Inferior parietal cortex (tissue), 1 donor: ENCODE data around the gene ARHGEF3.
A peak's percentile ranks its signal among the peaks of the same experiment; 100 is the strongest.
"Not testable (repeated sequence)": the region's sequence is repeated elsewhere in the genome, so short reads cannot be mapped to it uniquely, and the experiment has no call there.

Experiments
- DNase-seq: peaks from one replicate; pipeline ENCODE4 v3.0.0-alpha.2; 2016; ENCODE audit errors: extremely low spot score

ARHGEF3 gene

GRCh38 chr3:56737006-56737405 is 64.7 kb downstream of the ARHGEF3 start:
- DNase-seq = no peak

DNA sequence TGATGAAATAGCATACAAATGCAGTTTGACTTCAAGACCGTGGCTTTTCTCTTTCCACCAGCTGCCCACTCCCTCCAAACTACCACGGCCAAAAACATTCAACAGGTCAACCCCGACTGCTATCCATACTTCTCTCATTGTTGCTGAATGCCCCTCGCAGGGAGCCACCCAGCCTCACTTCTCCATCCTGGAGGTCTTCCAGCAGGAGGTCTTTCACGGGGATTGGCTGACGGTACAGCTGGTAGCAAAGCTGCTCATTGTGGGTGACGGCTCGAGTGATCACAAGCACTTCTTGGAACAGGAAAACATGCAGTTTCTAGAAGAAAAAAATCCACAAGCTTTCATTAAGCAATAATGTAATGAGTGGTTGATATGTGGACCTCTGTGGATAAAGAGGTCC is 69.6 kb downstream of the ARHGEF3 start:
- no peak for DNase-seq

GRCh38 chr3:56725175-56725574 is 76.6 kb downstream of the ARHGEF3 start:
- DNase-seq = no peak

DNA sequence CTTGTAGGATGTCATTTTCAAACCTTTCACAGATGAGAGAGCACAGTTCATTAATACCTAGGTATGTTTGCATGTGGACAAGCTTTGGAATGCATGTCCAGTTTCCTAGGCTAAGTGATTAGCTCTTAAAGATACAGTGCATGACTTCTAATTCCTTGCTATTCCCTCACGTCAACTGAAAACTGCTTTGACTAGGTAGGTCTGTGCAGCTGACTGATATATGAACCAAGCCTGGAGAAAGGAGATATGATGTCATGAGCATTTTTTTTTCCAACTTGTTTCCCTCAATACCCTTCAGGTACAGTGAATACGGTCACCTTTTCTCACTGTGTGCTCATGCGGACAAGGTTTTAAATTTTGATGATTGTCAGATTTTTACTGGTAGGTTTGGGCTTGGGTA is 77.1 kb downstream of the ARHGEF3 start:
- no peak for DNase-seq

- DNase-seq = no peak
Observed at GRCh38 chr3:56720849-56721248, 80.9 kb downstream of the ARHGEF3 start.

DNA sequence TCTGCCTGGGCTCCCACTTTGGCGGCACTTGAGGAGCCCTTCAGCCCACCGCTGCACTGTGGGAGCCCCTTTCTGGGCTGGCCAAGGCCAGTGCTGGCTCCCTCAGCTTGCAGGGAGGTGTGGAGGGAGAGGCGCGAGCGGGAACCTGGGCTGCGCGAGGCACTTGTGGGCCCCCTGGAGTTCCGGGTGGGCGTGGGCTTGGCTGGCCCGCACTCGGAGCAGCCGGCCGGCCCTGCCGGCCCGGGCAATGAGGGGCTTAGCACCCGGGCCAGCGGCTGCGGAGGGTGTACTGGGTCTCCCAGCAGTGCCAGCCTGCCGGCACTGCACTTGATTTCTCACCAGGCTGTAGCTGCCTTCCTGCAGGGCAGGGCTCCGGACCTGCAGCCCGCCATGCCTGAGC is 82.9 kb downstream of the ARHGEF3 start:
- not testable (repeated sequence) for DNase-seq

- DNase-seq = no peak
Observed at GRCh38 chr3:56711344-56711743, 90.4 kb downstream of the ARHGEF3 start.

DNA sequence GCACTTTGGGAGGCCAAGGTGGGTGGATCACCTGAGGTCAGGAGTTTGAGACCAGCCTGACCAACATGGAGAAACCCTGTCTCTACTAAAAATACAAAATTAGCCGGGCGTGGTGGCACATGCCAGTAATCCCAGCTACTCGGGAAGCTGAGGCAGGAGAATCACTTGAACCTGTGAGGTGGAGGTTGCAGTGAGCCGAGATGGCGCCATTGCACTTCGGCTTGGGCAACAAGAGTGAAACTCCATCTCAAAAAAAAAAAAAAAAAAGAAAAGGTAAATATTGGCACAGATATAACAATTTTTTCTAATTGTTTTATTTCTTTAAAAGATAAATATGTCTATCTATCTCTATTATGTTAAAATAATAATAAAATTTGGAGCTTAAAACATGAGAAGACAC is 94.3 kb downstream of the ARHGEF3 start:
- DNase-seq = not testable (repeated sequence)

DNA sequence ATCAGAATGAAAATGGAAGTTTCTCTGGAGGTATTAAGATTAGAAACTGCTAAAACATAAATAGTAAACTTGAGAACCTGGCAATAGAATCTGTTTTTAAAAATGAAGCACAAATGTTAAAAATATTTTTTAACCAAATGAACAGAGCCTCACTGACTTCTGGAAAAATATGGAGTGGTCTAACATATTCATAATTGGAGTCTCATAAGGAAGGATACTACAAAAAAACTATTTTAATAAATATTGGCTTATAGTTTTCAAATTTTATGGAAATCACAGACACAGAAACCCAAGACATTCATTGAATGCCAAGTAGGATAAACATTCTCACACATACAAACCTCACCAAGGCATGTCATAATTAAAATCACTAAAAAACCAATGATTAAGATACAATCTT is 95.1 kb downstream of the ARHGEF3 start:
- no peak for DNase-seq

GRCh38 chr3:56704706-56705105 is 97.0 kb downstream of the ARHGEF3 start:
- DNase-seq = no peak

DNA sequence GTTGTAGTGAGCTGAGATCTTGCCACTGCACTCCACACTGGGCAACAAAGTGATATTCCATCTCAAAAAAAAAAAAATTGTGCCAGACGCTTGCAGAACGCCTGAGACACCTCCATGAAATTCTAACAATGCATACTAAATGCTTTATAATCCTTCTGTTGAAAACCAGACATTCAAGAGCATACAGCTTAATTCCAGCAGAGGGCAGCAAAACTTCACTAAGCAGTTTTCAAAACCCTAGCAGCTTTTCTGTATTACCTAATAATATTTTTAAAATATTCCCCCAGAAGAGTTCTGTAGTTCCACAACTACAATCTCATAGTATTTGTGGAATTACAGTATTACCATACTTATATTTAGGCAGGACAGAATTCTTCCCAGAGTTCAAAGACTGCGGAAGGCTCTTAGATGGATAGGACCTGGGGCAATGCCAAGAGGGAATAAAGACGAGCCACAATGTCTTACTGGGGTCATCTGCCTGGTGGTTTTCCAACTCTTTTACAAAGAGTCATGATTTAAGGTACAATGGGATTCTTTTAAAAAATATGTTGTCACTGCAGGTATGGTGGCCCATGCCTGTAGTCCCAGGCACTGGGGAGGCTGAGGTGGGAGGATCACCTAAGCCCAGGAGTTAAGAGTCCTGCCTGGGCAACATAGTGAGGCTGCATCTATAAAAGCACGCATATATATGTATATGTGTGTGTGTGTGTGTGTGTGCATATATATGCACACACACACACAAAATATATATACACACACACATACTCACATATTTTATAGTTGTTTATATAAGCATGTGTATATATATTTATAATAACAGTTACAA is 99.0 kb downstream of the ARHGEF3 start:
- peak; percentile 91 for DNase-seq

GRCh38 chr3:56700151-56700550 is 101.6 kb downstream of the ARHGEF3 start:
- no peak for DNase-seq

GRCh38 chr3:56694867-56695683 is 106.7 kb downstream of the ARHGEF3 start:
- DNase-seq = peak; percentile 47

DNA sequence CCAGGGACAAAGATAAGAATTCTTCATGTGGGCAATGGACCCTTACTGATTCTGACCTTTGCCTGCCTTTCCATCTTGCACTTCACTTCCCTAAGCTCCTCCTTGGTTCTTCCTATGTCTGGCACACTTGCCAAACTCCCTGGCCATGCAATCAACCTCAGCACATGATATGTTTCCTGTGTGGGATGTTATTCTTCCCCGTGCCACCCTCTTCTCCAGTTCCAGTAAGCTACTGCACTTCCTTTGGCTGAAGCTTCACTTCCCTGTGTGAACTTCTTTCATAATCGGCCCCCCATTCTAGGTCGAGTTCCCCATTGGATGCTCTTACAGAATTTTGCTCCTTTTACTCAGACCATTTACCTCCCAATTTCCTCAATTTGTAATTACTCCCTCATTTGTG is 108.0 kb downstream of the ARHGEF3 start:
- no peak for DNase-seq

DNA sequence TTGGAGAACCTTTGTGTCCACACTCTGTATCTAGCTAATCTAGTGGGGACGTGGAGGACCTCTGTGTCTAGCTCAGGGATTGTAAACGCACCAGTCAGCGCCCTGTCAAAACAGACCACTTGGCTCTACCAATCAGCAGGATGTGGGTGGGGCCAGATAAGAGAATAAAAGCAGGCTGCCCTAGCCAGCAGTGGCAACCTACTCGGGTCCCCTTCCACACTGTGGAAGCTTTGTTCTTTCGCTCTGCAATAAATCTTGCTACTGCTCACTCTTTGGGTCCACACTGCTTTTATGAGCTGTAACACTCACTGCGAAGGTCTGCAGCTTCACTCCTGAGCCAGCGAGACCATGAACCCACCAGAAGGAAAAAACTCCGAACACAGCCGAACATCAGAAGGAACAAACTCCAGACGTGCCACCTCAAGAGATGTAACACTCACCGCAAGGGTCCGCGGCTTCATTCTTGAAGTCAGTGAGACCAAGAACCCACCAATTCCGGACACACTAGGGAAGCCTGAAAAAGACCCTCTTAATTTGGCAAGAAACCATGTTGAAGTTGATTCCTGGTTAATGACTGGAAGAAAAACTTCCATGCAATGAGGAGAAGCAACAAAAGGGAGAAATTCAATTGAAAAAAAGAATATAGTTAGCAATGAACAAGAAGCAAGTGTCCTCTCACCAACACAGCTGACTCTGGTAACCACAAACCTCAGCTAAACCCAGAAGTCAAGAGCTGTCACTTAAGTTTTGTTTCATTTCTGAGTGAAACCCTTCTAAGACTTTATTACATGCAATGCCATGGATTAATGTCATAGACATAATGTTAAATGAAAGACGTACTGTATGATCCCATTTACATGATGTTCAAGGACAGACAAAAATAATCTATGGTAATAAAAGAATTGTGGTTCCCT is 109.0 kb downstream of the ARHGEF3 start:
- not testable (repeated sequence) for DNase-seq

- not testable (repeated sequence) for DNase-seq
Observed at GRCh38 chr3:56692001-56692365, 109.8 kb downstream of the ARHGEF3 start.

GRCh38 chr3:56691165-56692000 is 110.4 kb downstream of the ARHGEF3 start:
- no peak for DNase-seq

DNA sequence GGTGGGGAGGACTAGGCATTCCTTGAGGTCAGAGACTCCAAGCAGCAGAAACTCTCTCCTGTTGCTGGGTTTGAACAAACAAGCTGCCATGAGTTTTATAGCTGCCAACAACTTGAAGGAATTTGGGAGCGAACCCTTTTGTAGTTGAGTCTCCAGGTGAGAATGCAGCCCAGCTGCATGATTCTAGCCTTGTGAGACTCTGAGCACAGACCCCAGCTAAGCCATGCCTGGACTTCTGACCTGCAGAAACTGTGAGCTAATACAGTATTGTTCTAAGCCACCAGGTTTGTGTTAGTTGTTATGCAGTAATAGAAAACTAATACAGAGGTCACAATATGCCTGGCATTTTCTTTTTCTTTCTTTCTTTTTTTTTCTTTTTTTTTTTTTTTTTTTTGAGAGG is 112.4 kb downstream of the ARHGEF3 start:
- DNase-seq = no peak

DNA sequence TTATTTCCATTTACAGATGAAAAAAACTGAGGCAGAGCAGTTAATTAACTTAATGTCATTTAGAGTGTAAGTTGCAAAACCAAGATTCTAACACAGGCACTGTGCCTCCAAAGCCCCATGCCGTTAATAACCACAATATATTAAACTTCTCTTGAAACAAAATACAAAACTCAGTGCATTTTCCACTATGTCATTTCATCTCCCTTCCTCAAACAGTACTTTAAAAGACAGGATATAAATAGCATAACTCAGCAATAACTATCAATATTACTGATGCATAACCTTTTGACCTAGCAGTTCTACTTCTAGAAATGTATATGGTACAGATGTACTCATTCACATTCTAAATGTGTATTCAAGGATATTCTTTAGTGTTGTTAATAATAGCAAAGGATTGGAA is 113.6 kb downstream of the ARHGEF3 start:
- DNase-seq = no peak

DNA sequence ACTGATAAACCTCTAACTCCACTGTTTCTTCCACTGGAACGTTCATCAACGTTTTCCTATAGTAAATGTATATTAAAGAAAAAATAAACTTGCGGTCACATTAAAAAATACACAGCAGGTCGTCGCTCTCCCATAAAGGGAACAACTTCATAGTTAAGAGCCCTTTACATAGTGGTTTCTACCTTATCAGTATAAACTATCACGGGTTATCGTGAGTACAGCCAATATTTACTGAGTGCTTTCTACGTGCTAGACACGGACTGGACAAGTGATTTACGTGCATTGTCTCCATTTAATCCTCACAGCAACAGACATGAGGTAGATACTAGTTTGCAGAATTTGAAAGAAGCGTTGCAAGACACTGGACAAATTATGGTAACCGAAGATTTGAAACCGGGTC is 117.7 kb downstream of the ARHGEF3 start:
- DNase-seq = no peak
